SU-DHL-6 (cell line): ENCODE data around the gene RHBDF2.

ENCODE experiments used
- CTCF ChIP-seq: fragments of 200-600 bp; sonication (generic); IDR thresholded peaks from one replicate; pipeline ENCODE4 v1.5.1; 2017; ENCODE audit warnings: antibody characterized with exemption, mild to moderate bottlenecking, low read length, moderate library complexity; ENCODE audit not compliant: insufficient read depth, poor library complexity, severe bottlenecking
- EZH2phosphoT487 ChIP-seq: fragments of 200-600 bp; sonication (generic), shearing (Covaris generic); conservative IDR thresholded peaks from 2 replicates; pipeline ENCODE4 v1.6.1; 2018; ENCODE audit warnings: mild to moderate bottlenecking, antibody characterized with exemption, low read length, moderate library complexity, mixed read lengths

- TF ChIP-seq CTCF (no peak), EZH2phosphoT487 (no peak)
Observed at GRCh38 chr17:76484228-76484725, 16.9 kb downstream of the RHBDF2 start.
